ENCODE results near the gene PLAA. TPM values are rescaled to one million over a fixed set of nuclear protein-coding genes. Genes with fewer than 3 reads are reported as not detected.

The PLAA gene
- total RNA-seq = 10 to 100 TPM; 11.2 to 17.9 TPM

GRCh38 chr9:26946753-26947727 is at the start of gene PLAA:
TSS of gene PLAA (minus strand) at chr9:26947242. CDS start at chr9:26947045, 197 bp downstream.
- DNase-seq (peak; percentile 87 to 93 (median 90)), ATAC-seq (peak; percentile 99)
- intact Hi-C loops (cut with DNase I) = no loop called here
- Histone ChIP-seq H3K36me3 (replicated peaks in 1 of 2; ENCODE audit: insufficient read depth in 1 of 2, low read depth in 2 of 2) (no peaks in the 10 kb centered on the region), H3K9me3 (no peaks in the 10 kb centered on the region), H3K4me3 (peak within 1 kb of the TSS; percentile 64 to 92), H3K27ac (peak within 1 kb of the TSS; percentile 95 to 100 (median 98)), H3K27me3 (no peaks in the 10 kb centered on the region), H3K4me1 (peaks cover 30% of the 10 kb centered on the region)
- 0 to 1% methylated on average over 22 to 76 of the region's 76 CpGs for WGBS, 2 donors
- peak in 6 of 7 experiments; percentile 10 to 56 (median 46) for TF ChIP-seq CTCF (IDR thresholded peaks at IDR 0.05)
- peak; percentile 57 to 81 (median 78) for TF ChIP-seq POLR2A (IDR thresholded peaks at IDR 0.05)

GRCh38 chr9:26995810-26996209 is 48.8 kb upstream of the PLAA start:
- Histone ChIP-seq H3K27me3 (no peaks in the 10 kb centered on the region), H3K36me3 (replicated peaks in 1 of 2; ENCODE audit: insufficient read depth in 1 of 2, low read depth in 2 of 2) (peaks cover 0 to 2% of the 10 kb centered on the region in 2 donors), H3K4me3 (no peak overlapping the region), H3K9me3 (no peaks in the 10 kb centered on the region), H3K27ac (no peak overlapping the region), H3K4me1 (no peaks in the 10 kb centered on the region)
- DNase-seq (no peak), ATAC-seq (no peak)
- intact Hi-C loops (cut with DNase I) = no loop called here
- 49 to 56% methylated on average over 2 of the region's 2 CpGs for WGBS, 2 donors
- TF ChIP-seq POLR2A (IDR thresholded peaks at IDR 0.05) (no peak), CTCF (IDR thresholded peaks at IDR 0.05) (no peak)

DNA sequence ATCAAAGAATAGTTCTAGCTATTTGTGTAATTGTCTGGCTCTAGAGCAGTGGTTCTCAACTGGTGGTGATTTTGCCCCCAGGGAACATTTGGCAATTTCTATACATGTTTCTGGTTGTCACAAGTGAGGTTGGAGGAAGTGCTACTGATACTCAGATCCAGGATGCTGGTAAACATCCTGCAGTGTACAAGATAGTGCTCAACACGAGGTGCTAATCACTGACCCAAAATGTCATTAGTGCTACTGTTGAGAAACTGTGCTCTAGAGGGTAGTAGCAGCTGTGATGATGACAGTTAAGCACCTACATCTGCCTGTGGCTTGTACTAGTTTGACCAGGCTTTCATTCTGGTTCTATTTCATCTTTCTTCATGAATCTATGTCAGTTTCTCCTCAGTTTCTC is 36.3 kb upstream of the PLAA start:
- DNase-seq (no peak), ATAC-seq (no peak)
- Histone ChIP-seq H3K9me3 (no peaks in the 10 kb centered on the region), H3K27me3 (no peaks in the 10 kb centered on the region), H3K27ac (no peak overlapping the region), H3K4me1 (no peaks in the 10 kb centered on the region), H3K36me3 (replicated peaks in 1 of 2; ENCODE audit: insufficient read depth in 1 of 2, low read depth in 2 of 2) (peaks cover 0 to 5% of the 10 kb centered on the region in 2 donors), H3K4me3 (no peak overlapping the region)
- WGBS, 2 donors = 33 to 86% methylated on average over 1 of the region's 1 CpG
- TF ChIP-seq POLR2A (IDR thresholded peaks at IDR 0.05) = no peak
- no peak for TF ChIP-seq CTCF (IDR thresholded peaks at IDR 0.05)
- intact Hi-C loops (cut with DNase I) = no loop called here

- Histone ChIP-seq H3K36me3 (replicated peaks in 1 of 2; ENCODE audit: insufficient read depth in 1 of 2, low read depth in 2 of 2) (no peaks in the 10 kb centered on the region), H3K4me1 (peaks cover 6% of the 10 kb centered on the region), H3K27ac (no peak overlapping the region), H3K27me3 (no peaks in the 10 kb centered on the region), H3K9me3 (no peaks in the 10 kb centered on the region), H3K4me3 (no peak overlapping the region)
- intact Hi-C loops (cut with DNase I) = no loop called here
- DNase-seq = peak; percentile 33 to 64 (median 54)
- WGBS, 2 donors = 69 to 73% methylated on average over 18 of the region's 18 CpGs
- peak; percentile 50 for ATAC-seq
- TF ChIP-seq POLR2A (IDR thresholded peaks at IDR 0.05) (no peak), CTCF (IDR thresholded peaks at IDR 0.05) (peak; percentile 34 to 77 (median 71))
Measured at GRCh38 chr9:26975728-26976707, 29.0 kb upstream of the PLAA start.
